Hepatocyte (in vitro differentiated cells): ENCODE measurements around the gene VAV2. TPM values are rescaled to one million over a fixed set of nuclear protein-coding genes. Genes with fewer than 3 reads are reported as not detected.

Source experiments
- DNase-seq: peaks from one replicate; pipeline ENCODE4 v3.0.0-alpha.2; 2016; ENCODE audit warnings: low spot score
- H2AFZ ChIP-seq: fragments of 200-600 bp; sonication (generic); 2 replicates; pipeline ENCODE4 v1.6.0; 2016; ENCODE audit warnings: antibody characterized with exemption, mild to moderate bottlenecking
- H3K27ac ChIP-seq: fragments of 200-600 bp; sonication (generic); 2 replicates; pipeline ENCODE4 v1.5.1; 2016; ENCODE audit warnings: mild to moderate bottlenecking
- H3K27me3 ChIP-seq: fragments of 200-600 bp; sonication (generic); 2 replicates; pipeline ENCODE4 v1.6.1; 2016
- H3K36me3 ChIP-seq: fragments of 200-600 bp; sonication (generic); replicated peaks from 2 replicates; pipeline ENCODE4 v1.5.1; 2016; ENCODE audit warnings: low read depth; ENCODE audit not compliant: insufficient read depth
- H3K4me1 ChIP-seq: fragments of 200-600 bp; sonication (generic); 2 replicates; pipeline ENCODE4 v1.5.1; 2016; ENCODE audit warnings: mild to moderate bottlenecking, moderate library complexity; ENCODE audit not compliant: insufficient read depth
- H3K4me2 ChIP-seq: fragments of 200-600 bp; sonication (generic); 2 replicates; pipeline ENCODE4 v1.6.0; 2016
- H3K4me3 ChIP-seq: fragments of 200-600 bp; sonication (generic); 2 replicates; pipeline ENCODE4 v1.5.1; 2016; ENCODE audit warnings: mild to moderate bottlenecking
- H3K79me2 ChIP-seq: fragments of 200-600 bp; sonication (generic); 2 replicates; pipeline ENCODE4 v1.6.0; 2017; ENCODE audit warnings: mild to moderate bottlenecking
- H3K9me2 ChIP-seq: fragments of 200-600 bp; sonication (generic); replicated peaks from 2 replicates; pipeline ENCODE4 v1.6.0; 2017; ENCODE audit warnings: mild to moderate bottlenecking; ENCODE audit not compliant: insufficient read depth
- H3K9me3 ChIP-seq: fragments of 200-600 bp; sonication (generic); 2 replicates; pipeline ENCODE4 v1.5.1; 2016; ENCODE audit warnings: low read depth, mild to moderate bottlenecking
- H4K20me1 ChIP-seq: fragments of 200-600 bp; sonication (generic); 2 replicates; pipeline ENCODE4 v1.6.0; 2016; ENCODE audit warnings: mild to moderate bottlenecking; ENCODE audit not compliant: insufficient read depth, poor library complexity, severe bottlenecking
- EZH2 ChIP-seq: fragments of 200-600 bp; sonication (generic); IDR thresholded peaks from 2 replicates; pipeline ENCODE4 v1.6.1; 2016; ENCODE audit warnings: antibody characterized with exemption, mild to moderate bottlenecking, borderline replicate concordance
- EZH2phosphoT487 ChIP-seq: fragments of 200-600 bp; sonication (generic); IDR thresholded peaks from one replicate; pipeline ENCODE4 v1.6.1; 2018; ENCODE audit warnings: antibody characterized with exemption, mild to moderate bottlenecking, low read depth, moderate library complexity; ENCODE audit not compliant: unreplicated experiment, severe bottlenecking
- WGBS: methylation state at CpG from one replicate; pipeline ENCODE4 v1.1.6; 2016; ENCODE audit warnings: low lambda C conversion rate; ENCODE audit errors: missing lambda C conversion rate; 5-methylcytosine and 5-hydroxymethylcytosine counted together
- polyA plus RNA-seq: library from polyadenylated mRNA; unstranded; fragments of >200 nt; fragmentation: Nextera tagmentation; extraction: Ambion mirVana; gene quantifications from 2 replicates; pipeline ENCODE4 v1.2.1, GENCODE V29; 2016
- total RNA-seq: library from RNA; depleted of rRNA; stranded (reverse); fragments of >200 nt; gene quantifications from 2 replicates; pipeline ENCODE4 v1.2.3, GENCODE V29; 2014
- TF ChIP-seq, protein P1 (sequence below): fragments of 200-600 bp; sonication (generic); IDR thresholded peaks from 2 replicates; pipeline ENCODE4 v1.5.1; 2016; ENCODE audit warnings: antibody characterized with exemption, mild to moderate bottlenecking; ENCODE audit not compliant: poor library complexity

VAV2 gene
- total and polyA plus RNA-seq, 2 experiments from 2014 or later = 24.9 to 27.7 TPM

DNA sequence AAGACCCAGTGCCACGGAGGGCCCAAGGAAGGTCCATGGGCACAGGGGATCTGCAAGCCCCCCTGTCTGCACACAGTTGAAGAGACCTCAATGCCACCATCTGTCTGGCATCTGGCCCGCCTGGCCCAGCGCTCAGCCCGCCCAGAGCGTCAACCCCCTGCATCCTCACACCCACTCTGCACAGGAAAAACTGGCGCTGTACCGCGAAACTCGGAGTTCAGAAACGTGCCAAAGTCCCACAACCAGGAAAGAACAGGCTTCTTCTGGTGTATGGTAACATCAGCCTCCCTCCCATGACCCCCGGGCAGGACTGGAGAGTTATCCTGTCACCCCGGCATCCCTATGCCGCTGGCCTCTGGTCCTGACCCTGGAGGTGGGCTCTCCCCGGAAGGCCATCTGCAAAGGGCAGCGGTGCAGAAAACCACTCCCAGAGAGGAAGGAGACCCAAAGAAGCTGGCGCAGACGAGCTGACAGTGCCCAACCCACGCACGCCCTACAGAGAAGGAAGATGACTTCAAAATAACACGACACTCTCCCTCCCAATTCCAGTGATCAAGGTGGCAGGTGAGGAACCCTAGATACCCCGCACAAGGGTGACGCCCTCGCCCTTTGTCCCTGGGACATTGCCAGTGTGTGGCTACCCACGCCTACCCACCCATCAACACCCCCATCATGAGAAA is 18.9 kb downstream of the VAV2 start:
- H3K9me3 ChIP-seq = no peaks in the 10 kb centered on the region
- H3K4me2 ChIP-seq = no peak overlapping the region
- H3K4me1 ChIP-seq = peaks cover 53% of the 10 kb centered on the region
- 95% methylated on average over 24 of the region's 24 CpGs for WGBS
- H3K9me2 ChIP-seq = no peaks in the 10 kb centered on the region
- no peak overlapping the region for H2AFZ ChIP-seq
- TF ChIP-seq EZH2 (no peak), EZH2phosphoT487 (no peak)
- TF ChIP-seq, protein P1, sequence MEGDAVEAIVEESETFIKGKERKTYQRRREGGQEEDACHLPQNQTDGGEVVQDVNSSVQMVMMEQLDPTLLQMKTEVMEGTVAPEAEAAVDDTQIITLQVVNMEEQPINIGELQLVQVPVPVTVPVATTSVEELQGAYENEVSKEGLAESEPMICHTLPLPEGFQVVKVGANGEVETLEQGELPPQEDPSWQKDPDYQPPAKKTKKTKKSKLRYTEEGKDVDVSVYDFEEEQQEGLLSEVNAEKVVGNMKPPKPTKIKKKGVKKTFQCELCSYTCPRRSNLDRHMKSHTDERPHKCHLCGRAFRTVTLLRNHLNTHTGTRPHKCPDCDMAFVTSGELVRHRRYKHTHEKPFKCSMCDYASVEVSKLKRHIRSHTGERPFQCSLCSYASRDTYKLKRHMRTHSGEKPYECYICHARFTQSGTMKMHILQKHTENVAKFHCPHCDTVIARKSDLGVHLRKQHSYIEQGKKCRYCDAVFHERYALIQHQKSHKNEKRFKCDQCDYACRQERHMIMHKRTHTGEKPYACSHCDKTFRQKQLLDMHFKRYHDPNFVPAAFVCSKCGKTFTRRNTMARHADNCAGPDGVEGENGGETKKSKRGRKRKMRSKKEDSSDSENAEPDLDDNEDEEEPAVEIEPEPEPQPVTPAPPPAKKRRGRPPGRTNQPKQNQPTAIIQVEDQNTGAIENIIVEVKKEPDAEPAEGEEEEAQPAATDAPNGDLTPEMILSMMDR = no peak
- H3K27ac ChIP-seq = peak overlapping the region; percentile 85
- no peak for DNase-seq
- H3K27me3 ChIP-seq = no peaks in the 10 kb centered on the region
- no peak overlapping the region for H3K4me3 ChIP-seq
- peaks cover 85% of the 10 kb centered on the region for H4K20me1 ChIP-seq
- H3K79me2 ChIP-seq = peaks cover 97% of the 10 kb centered on the region
- no peaks in the 10 kb centered on the region for H3K36me3 ChIP-seq

DNA sequence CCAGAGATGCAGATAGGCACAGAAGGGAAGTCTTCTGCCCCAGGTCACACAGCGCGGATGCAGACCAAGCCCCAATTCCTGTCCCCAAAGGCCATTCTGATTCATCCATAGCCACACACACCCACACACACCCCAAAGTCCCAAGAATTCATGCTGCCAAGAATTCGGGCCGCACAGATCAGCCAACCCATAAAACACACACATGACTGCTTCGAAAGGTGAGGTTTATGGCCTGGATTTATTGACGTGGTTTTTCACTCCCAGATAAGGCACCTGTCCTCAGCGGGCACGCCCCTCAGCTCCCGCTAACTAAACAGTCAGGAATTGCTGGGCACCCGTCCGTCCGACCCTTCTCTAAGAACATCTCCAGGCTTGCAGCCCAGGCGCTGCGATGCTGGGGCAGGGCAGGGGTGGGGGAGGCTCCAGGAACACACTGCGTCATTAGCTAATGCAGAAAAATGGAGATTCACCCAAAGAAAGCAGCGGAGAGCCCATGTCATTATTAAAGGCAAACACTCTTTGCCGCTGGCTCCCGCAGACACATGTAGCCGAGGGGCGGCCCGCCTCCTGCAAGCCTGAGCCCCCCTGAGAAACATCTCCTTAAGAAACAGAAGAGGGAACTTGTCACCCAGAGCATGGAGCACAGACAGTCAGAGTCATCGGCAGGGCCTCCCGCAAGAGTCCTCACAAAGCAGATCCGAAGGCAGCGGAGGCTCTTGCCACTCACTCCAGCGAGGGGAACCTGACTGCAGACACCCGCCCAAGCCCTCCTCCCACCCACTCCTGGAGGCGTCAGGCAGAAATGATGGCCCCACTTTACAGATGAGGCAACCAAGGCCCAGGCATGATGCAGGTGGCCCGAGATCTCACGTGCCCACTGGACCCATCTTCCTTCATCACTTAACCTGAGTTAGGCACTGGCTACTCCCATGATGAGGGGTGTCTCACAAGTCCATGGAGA is 19.9 kb downstream of the VAV2 start:
- peak; percentile 84 for DNase-seq
- peak overlapping the region; percentile 95 for H3K27ac ChIP-seq
- H2AFZ ChIP-seq = no peak overlapping the region
- no peak overlapping the region for H3K4me3 ChIP-seq
- no peaks in the 10 kb centered on the region for H3K36me3 ChIP-seq
- TF ChIP-seq, protein P1 = no peak
- no peak for TF ChIP-seq EZH2phosphoT487
- TF ChIP-seq EZH2 = no peak
- no peaks in the 10 kb centered on the region for H3K9me3 ChIP-seq
- peaks cover 49% of the 10 kb centered on the region for H3K4me1 ChIP-seq
- H4K20me1 ChIP-seq = peaks cover 78% of the 10 kb centered on the region
- 67% methylated on average over 30 of the region's 30 CpGs for WGBS
- peak overlapping the region; percentile 66 for H3K4me2 ChIP-seq
- no peaks in the 10 kb centered on the region for H3K27me3 ChIP-seq
- H3K79me2 ChIP-seq = peaks cover 95% of the 10 kb centered on the region
- H3K9me2 ChIP-seq = no peaks in the 10 kb centered on the region

DNA sequence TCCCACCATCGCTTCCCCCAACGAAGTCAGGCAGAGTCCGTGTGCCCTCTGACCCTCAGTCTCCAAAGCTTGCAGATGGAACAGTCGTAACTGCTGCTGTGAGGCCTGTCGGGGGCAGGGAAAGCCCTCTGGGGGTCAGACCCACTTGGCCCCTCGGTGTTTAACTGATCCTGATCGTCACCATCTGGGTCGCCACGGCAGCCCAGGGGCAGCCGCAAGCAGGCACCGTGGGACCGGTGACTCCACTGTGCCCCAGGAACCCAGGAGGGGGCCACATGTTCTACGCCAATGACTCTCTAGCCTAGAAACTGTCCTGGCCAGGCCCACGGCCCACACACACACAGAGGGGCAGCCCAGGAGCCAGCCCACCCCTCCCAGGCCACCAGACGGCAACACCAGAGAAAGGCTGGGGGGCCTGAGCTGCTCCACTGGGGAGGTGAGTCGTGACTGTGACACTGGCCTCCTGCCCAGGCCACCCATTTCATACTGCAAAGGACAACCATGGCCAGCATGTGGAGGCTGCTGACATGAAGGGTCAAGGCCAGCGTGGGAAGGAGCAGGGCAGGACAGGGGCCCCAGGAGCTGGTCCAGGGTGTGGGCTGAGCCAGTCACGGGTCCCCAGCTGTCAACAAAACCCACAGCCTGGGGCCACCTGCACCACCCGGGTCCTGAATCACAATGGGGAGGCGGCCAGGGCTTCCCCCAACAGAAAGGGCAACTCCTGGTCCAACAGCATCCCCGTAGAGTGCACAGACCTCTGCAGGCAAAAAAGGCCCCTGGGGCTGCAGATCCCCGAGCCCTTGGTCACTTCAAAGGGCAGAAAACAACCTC is 20.8 kb downstream of the VAV2 start:
- H3K27me3 ChIP-seq = no peaks in the 10 kb centered on the region
- H2AFZ ChIP-seq = no peak overlapping the region
- no peak overlapping the region for H3K4me3 ChIP-seq
- H3K4me2 ChIP-seq = peak overlapping the region; percentile 66
- TF ChIP-seq, protein P1 = no peak
- no peak for TF ChIP-seq EZH2
- TF ChIP-seq EZH2phosphoT487 = no peak
- DNase-seq = no peak
- 71% methylated on average over 22 of the region's 22 CpGs for WGBS
- peaks cover 95% of the 10 kb centered on the region for H3K79me2 ChIP-seq
- H3K27ac ChIP-seq = peak overlapping the region; percentile 95
- no peaks in the 10 kb centered on the region for H3K9me3 ChIP-seq
- peaks cover 41% of the 10 kb centered on the region for H3K4me1 ChIP-seq
- H4K20me1 ChIP-seq = peaks cover 71% of the 10 kb centered on the region
- no peaks in the 10 kb centered on the region for H3K9me2 ChIP-seq
- no peaks in the 10 kb centered on the region for H3K36me3 ChIP-seq
